ENCODE data around the gene KDM4B. TPM values are rescaled to one million over a fixed set of nuclear protein-coding genes. Genes with fewer than 3 reads are reported as not detected.

KDM4B gene
- total and polyA plus RNA-seq, 9 of the 15 experiments (the other 6 are each of a cell fraction or from before 2014, with no cell fraction given) = 0.21 to 29.9 (median 7.3) TPM

DNA sequence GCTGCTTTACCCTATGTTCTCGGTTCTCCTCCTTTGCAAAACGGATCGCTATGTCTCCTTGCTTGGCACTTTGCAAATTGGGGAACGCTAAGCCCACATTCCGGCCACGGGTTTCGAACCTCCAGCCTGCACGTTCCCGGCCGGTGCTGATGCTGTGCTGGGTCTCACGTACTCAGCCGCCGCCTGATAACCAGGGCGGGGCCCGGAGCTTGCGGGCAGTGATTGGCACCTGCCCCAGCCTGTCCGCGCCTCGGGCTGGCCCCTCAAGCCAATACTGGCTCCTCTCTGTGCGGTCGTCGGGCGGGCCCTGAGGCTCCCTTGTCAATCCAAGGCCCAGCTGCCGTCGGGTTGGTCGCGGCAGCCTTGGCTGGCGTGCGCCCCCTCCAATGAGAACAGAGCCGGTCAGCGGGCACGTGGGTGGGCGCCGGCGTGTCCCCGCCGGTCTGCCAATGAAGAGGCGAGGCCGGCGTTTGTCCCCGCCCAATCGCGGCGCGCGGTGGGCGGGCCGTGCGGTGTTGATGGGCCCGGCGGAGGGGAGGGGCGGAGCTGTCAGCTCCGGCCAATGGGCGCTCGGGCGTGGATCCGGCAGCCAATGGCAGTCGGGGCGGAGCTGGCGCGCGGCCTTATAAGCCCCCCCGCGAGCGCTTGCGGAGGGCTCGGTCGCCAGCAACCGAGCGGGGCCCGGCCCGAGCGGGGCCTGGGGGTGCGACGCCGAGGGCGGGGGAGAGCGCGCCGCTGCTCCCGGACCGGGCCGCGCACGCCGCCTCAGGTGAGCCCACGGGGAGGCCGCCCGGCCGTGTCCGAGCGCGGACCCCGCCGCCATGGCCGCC lies at the start of gene KDM4B (continued):
- TF ChIP-seq, protein P1, sequence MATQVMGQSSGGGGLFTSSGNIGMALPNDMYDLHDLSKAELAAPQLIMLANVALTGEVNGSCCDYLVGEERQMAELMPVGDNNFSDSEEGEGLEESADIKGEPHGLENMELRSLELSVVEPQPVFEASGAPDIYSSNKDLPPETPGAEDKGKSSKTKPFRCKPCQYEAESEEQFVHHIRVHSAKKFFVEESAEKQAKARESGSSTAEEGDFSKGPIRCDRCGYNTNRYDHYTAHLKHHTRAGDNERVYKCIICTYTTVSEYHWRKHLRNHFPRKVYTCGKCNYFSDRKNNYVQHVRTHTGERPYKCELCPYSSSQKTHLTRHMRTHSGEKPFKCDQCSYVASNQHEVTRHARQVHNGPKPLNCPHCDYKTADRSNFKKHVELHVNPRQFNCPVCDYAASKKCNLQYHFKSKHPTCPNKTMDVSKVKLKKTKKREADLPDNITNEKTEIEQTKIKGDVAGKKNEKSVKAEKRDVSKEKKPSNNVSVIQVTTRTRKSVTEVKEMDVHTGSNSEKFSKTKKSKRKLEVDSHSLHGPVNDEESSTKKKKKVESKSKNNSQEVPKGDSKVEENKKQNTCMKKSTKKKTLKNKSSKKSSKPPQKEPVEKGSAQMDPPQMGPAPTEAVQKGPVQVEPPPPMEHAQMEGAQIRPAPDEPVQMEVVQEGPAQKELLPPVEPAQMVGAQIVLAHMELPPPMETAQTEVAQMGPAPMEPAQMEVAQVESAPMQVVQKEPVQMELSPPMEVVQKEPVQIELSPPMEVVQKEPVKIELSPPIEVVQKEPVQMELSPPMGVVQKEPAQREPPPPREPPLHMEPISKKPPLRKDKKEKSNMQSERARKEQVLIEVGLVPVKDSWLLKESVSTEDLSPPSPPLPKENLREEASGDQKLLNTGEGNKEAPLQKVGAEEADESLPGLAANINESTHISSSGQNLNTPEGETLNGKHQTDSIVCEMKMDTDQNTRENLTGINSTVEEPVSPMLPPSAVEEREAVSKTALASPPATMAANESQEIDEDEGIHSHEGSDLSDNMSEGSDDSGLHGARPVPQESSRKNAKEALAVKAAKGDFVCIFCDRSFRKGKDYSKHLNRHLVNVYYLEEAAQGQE (IDR thresholded peaks at IDR 0.05; ENCODE audit: borderline replicate concordance) = peak; percentile 85
- TF ChIP-seq, protein P1 (CRISPR knock-in tag; IDR thresholded peaks at IDR 0.05; ENCODE audit: low read depth) = no peak
- no peak for TF ChIP-seq PRPF4 (IDR thresholded peaks at IDR 0.05; ENCODE audit: insufficient read depth, low read depth, low read length, poor library complexity, severe bottlenecking)
- no peak for TF ChIP-seq ZNF184 (CRISPR knock-in tag; IDR thresholded peaks at IDR 0.05)
- TF ChIP-seq KLF6 (CRISPR knock-in tag; IDR thresholded peaks at IDR 0.05; ENCODE audit: borderline replicate concordance) = no peak
- TF ChIP-seq CBX3 (IDR thresholded peaks at IDR 0.05; ENCODE audit: borderline replicate concordance in 1 of 2, low read length in 2 of 2) = peak in 1 of 2 experiments; percentile 71; a peak in 1 of 3 replicates
- TF ChIP-seq TGIF2 (CRISPR knock-in tag; IDR thresholded peaks at IDR 0.05) = no peak
- TF ChIP-seq BCL6 (CRISPR knock-in tag; IDR thresholded peaks at IDR 0.05) = no peak
- peak; percentile 57; the same call in 1 of the 2 replicates for TF ChIP-seq TEAD4 (IDR thresholded peaks at IDR 0.05; ENCODE audit: low read length)
- no peak for TF ChIP-seq TEAD4 (CRISPR knock-in tag; IDR thresholded peaks at IDR 0.05; ENCODE audit: borderline replicate concordance)
- TF ChIP-seq PTTG1 (tag; IDR thresholded peaks at IDR 0.05; ENCODE audit: low read depth) = no peak
- peak; percentile 94; the same call in 1 of the 2 replicates for TF ChIP-seq CBX1 (IDR thresholded peaks at IDR 0.05; ENCODE audit: low read depth)
- no peak; the same call in 1 of the 2 replicates for TF ChIP-seq ESRRA (IDR thresholded peaks at IDR 0.05; ENCODE audit: borderline replicate concordance, low read depth)
- TF ChIP-seq, protein P2, sequence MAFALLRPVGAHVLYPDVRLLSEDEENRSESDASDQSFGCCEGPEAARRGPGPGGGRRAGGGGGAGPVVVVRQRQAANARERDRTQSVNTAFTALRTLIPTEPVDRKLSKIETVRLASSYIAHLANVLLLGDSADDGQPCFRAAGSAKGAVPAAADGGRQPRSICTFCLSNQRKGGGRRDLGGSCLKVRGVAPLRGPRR (CRISPR knock-in tag; IDR thresholded peaks at IDR 0.05) = no peak
- TF ChIP-seq, protein P3, sequence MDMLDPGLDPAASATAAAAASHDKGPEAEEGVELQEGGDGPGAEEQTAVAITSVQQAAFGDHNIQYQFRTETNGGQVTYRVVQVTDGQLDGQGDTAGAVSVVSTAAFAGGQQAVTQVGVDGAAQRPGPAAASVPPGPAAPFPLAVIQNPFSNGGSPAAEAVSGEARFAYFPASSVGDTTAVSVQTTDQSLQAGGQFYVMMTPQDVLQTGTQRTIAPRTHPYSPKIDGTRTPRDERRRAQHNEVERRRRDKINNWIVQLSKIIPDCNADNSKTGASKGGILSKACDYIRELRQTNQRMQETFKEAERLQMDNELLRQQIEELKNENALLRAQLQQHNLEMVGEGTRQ (CRISPR knock-in tag; IDR thresholded peaks at IDR 0.05) = peak; percentile 97
- peak; percentile 77 for TF ChIP-seq FUS (optimal IDR thresholded peaks at IDR 0.05; ENCODE audit: low read depth, low read length)
- TF ChIP-seq MEF2A (IDR thresholded peaks at IDR 0.05; ENCODE audit: control insufficient read depth, low read depth, low read length) = no peak
